ENCODE results near the gene G6PD.

- no peak for TF ChIP-seq CTCF (conservative IDR thresholded peaks at IDR 0.05 in 1 of 2, IDR thresholded peaks at IDR 0.05 in 1 of 2; ENCODE audit: extremely low read depth in 1 of 2, insufficient read depth in 1 of 2, low read depth in 1 of 2, low read length in 2 of 2)
- TF ChIP-seq EZH2 (IDR thresholded peaks at IDR 0.05; ENCODE audit: borderline replicate concordance, low read length), result no peak
Measured at GRCh38 chrX:154539077-154539476, 7.6 kb downstream of the G6PD start.

Measured in mammary epithelial cell (primary cell).